GM12878 (cell line): ENCODE results near the gene LRRK1. TPM values are rescaled to one million over a fixed set of nuclear protein-coding genes. Genes with fewer than 3 reads are reported as not detected.

Experiments
- ATAC-seq: fragments of 200-7000 bp; cut with Tn5 transposase; 3 replicates; pipeline ENCODE4 v1.9.1; 2020; ENCODE audit warnings: mild to moderate bottlenecking, moderate library complexity
- BruUV-seq: library from RNA; stranded (reverse); fragments of 400-500 nt; replicated peaks from 2 replicates; lab custom pipeline; 2021; lab: Mats Ljungman, UMichigan
- CTCF ChIA-PET: fragments of 300-600 bp; sonication (Branson Sonifier 250); formaldehyde crosslinking; extraction: SDS; loops from one replicate; lab custom pipeline; 2021; ENCODE audit warnings: inconsistent platforms; lab: Yijun Ruan, JAX
- POLR2A ChIA-PET: fragments of 350-600 bp; formaldehyde crosslinking; extraction: SDS; loops from one replicate; lab custom pipeline; 2021; ENCODE audit warnings: inconsistent platforms; lab: Charles Lee
- RAD21 ChIA-PET: fragments of 300-600 bp; sonication (Branson Sonifier 250); formaldehyde crosslinking; loops from one replicate; lab custom pipeline; 2023; ENCODE audit warnings: antibody characterized with exemption; ENCODE audit not compliant: unreplicated experiment; lab: Charles Lee
- SMC1A ChIA-PET: fragments of 300-600 bp; sonication (Branson Sonifier 250); formaldehyde crosslinking; loops from one replicate; lab custom pipeline; 2023; ENCODE audit not compliant: unreplicated experiment, uncharacterized antibody; lab: Charles Lee
- DNase-seq: peaks from one replicate; pipeline ENCODE4 v3.0.0-alpha.2; 2011; ENCODE audit warnings: low read depth, low spot score
- FAIRE-seq: peaks from 3 replicates; lab custom pipeline; 2011; peaks lifted over from hg19 to GRCh38; lab: Jason Lieb, UNC
- H2AFZ ChIP-seq: 2 replicates; pipeline ENCODE4 v1.6.0; 2011; ENCODE audit warnings: low read depth, low read length, control low read depth; ENCODE audit not compliant: control insufficient read depth
- H3K27ac ChIP-seq: 2 replicates; pipeline ENCODE4 v1.5.1; 2011; ENCODE audit warnings: control low read depth; ENCODE audit not compliant: control insufficient read depth, insufficient read depth
- H3K27me3 ChIP-seq, 2 experiments: replicated peaks in 1 of 2; 2 replicates each; pipeline versions ENCODE4 v1.6.0 to v1.6.1; 2011; ENCODE audit warnings: low read length in 1 of 2; ENCODE audit not compliant: control insufficient read depth in 2 of 2, insufficient read depth in 2 of 2
- H3K36me3 ChIP-seq, 2 experiments: 2 replicates each; pipeline ENCODE4 v1.5.1; 2011; ENCODE audit warnings: low read length in 1 of 2; ENCODE audit not compliant: control insufficient read depth in 2 of 2, insufficient read depth in 2 of 2
- H3K4me1 ChIP-seq: 2 replicates; pipeline ENCODE4 v1.6.1; 2011; ENCODE audit warnings: mild to moderate bottlenecking, low read length, moderate library complexity, mixed read lengths; ENCODE audit not compliant: control insufficient read depth, insufficient read depth
- H3K4me2 ChIP-seq: 2 replicates; pipeline ENCODE4 v1.6.0; 2011; ENCODE audit warnings: control low read depth; ENCODE audit not compliant: control insufficient read depth, insufficient read depth
- H3K4me3 ChIP-seq: fragments of 200-600 bp; sonication (generic); 2 replicates; pipeline ENCODE4 v1.5.1; 2016
- H3K79me2 ChIP-seq: 2 replicates; pipeline ENCODE4 v1.6.0; 2011; ENCODE audit warnings: low read length; ENCODE audit not compliant: control insufficient read depth, insufficient read depth
- H3K9ac ChIP-seq: 2 replicates; pipeline ENCODE4 v1.8.0; 2011; ENCODE audit warnings: low read length, control low read depth, mixed read lengths; ENCODE audit not compliant: control insufficient read depth, insufficient read depth
- H3K9me3 ChIP-seq: replicated peaks from 3 replicates; pipeline ENCODE4 v1.5.1; 2011; ENCODE audit warnings: mild to moderate bottlenecking, low read length; ENCODE audit not compliant: control insufficient read depth, insufficient read depth
- H4K20me1 ChIP-seq: 2 replicates; pipeline ENCODE4 v1.6.0; 2011; ENCODE audit not compliant: control insufficient read depth, insufficient read depth
- CREB1 ChIP-seq: IDR thresholded peaks from 2 replicates; pipeline ENCODE4 v1.6.1; 2012; ENCODE audit warnings: low read depth, mild to moderate bottlenecking, inconsistent platforms
- CTCF ChIP-seq, 3 experiments: IDR thresholded peaks in 2 of 3; conservative IDR thresholded peaks in 1 of 3; 2 replicates each; pipeline ENCODE4 v1.5.1; 2011; ENCODE audit warnings: low read depth in 3 of 3, low read length in 3 of 3, mild to moderate bottlenecking in 3 of 3, control low read depth in 2 of 3, moderate library complexity in 2 of 3, inconsistent platforms in 1 of 3, mixed read lengths in 1 of 3; ENCODE audit not compliant: control insufficient read depth in 2 of 3, insufficient read depth in 1 of 3; ENCODE audit errors: extremely low read depth in 1 of 3
- ETV6 ChIP-seq, 2 experiments: fragments of 450-650 bp in 1 of 2; IDR thresholded peaks in 1 of 2; conservative IDR thresholded peaks in 1 of 2; 2 replicates each; pipeline ENCODE4 v1.6.1; 2014; ENCODE audit warnings: antibody characterized with exemption in 1 of 2, borderline replicate concordance in 1 of 2, low read depth in 1 of 2, mild to moderate bottlenecking in 1 of 2, moderate library complexity in 1 of 2
- HDAC6 ChIP-seq: fragments of 200-600 bp; sonication (generic); IDR thresholded peaks from one replicate; pipeline ENCODE4 v1.8.0; 2017; ENCODE audit warnings: antibody characterized with exemption; ENCODE audit not compliant: unreplicated experiment
- HDGF ChIP-seq: fragments of 450-650 bp; IDR thresholded peaks from 2 replicates; pipeline ENCODE4 v1.6.1; 2016; ENCODE audit warnings: antibody characterized with exemption
- IRF3 ChIP-seq: fragments of 450-650 bp; IDR thresholded peaks from 2 replicates; pipeline ENCODE4 v1.6.1; 2014; ENCODE audit warnings: mild to moderate bottlenecking
- MEF2B ChIP-seq: fragments of 450-650 bp; IDR thresholded peaks from 2 replicates; pipeline ENCODE4 v1.6.1; 2018; ENCODE audit warnings: mild to moderate bottlenecking, moderate library complexity; ENCODE audit not compliant: partially characterized antibody, poor library complexity, severe bottlenecking
- NFXL1 ChIP-seq: fragments of 450-650 bp; IDR thresholded peaks from 2 replicates; pipeline ENCODE4 v1.6.1; 2017; ENCODE audit warnings: antibody characterized with exemption, mild to moderate bottlenecking, borderline replicate concordance
- NFYB ChIP-seq: IDR thresholded peaks from 2 replicates; pipeline ENCODE4 v1.6.1; 2011; ENCODE audit warnings: low read depth, mild to moderate bottlenecking, low read length, improper control_type of control experiment, moderate library complexity; ENCODE audit not compliant: insufficient read depth
- NRF1 ChIP-seq: conservative IDR thresholded peaks from 2 replicates; pipeline ENCODE4 v1.6.1; 2011; ENCODE audit warnings: mild to moderate bottlenecking, low read depth, low read length, improper control_type of control experiment
- SMAD5 ChIP-seq: IDR thresholded peaks from 2 replicates; pipeline ENCODE4 v1.6.1; 2016; ENCODE audit warnings: antibody characterized with exemption, low read depth
- ZBED1 ChIP-seq: IDR thresholded peaks from 2 replicates; pipeline ENCODE4 v1.6.1; 2016; ENCODE audit warnings: borderline replicate concordance
- ZNF24 ChIP-seq: fragments of 450-650 bp; IDR thresholded peaks from 2 replicates; pipeline ENCODE4 v1.6.1; 2017; ENCODE audit warnings: antibody characterized with exemption, mild to moderate bottlenecking
- ZNF274 ChIP-seq: IDR thresholded peaks from one replicate; pipeline ENCODE4 v1.8.0; 2011; ENCODE audit not compliant: insufficient read length, insufficient read depth
- WGBS: methylation state at CpG from one replicate; pipeline ENCODE4 v1.1.6; 2016; ENCODE audit warnings: low lambda C conversion rate; ENCODE audit not compliant: insufficient replicate concordance, insufficient coverage; ENCODE audit errors: missing lambda C conversion rate; 5-methylcytosine and 5-hydroxymethylcytosine counted together
- in situ Hi-C: fragments of 300-500 bp; cut with MboI; formaldehyde crosslinking; loops from 9 replicates; pipeline ENCODE4 v1.14.3; 2018; ENCODE audit warnings: mixed read lengths
- intact Hi-C: fragments of 100-400 bp; cut with micrococcal nuclease; formaldehyde crosslinking; loops from one replicate; pipeline ENCODE4 v1.14.2; 2022; ENCODE audit not compliant: unreplicated experiment
- polyA plus RNA-seq, 11 experiments: library from polyadenylated mRNA; depleted of rRNA in 4 of 11; unstranded in 6 of 11; stranded (reverse) in 5 of 11; fragments of >200 nt; fragmentation: Nextera tagmentation in 4 of 11; fragmentation: Illumina TruSeq in 1 of 11; extraction: Ambion mirVana in 4 of 11; extraction: Trizol in 1 of 11; gene quantifications; 1 replicate in 1 of 11; 2 replicates in 10 of 11; pipeline versions ENCODE4 v1.2.1 to v1.2.3, GENCODE V29; 2011 to 2016; ENCODE audit warnings: inconsistent platforms in 2 of 11, missing spikeins in 2 of 11, low read depth in 1 of 11
- total RNA-seq, 4 experiments: library from RNA; depleted of rRNA in 3 of 4; stranded (reverse); fragments of >200 nt in 3 of 4; fragmentation: Illumina TruSeq in 1 of 4; extraction: Trizol in 1 of 4; gene quantifications; 2 replicates each; pipeline versions ENCODE4 v1.2.1 to v1.2.3, GENCODE V29; 2013 to 2021
- TF ChIP-seq, protein P1 (sequence below): IDR thresholded peaks from 2 replicates; pipeline ENCODE4 v1.6.1; 2012; ENCODE audit warnings: low read depth, low read length, improper control_type of control experiment
- TF ChIP-seq, protein P2 (sequence below): IDR thresholded peaks from 2 replicates; pipeline ENCODE4 v1.6.1; 2011; ENCODE audit warnings: borderline replicate concordance, low read depth, mild to moderate bottlenecking, moderate library complexity, mixed read lengths, low read length; ENCODE audit not compliant: insufficient read depth; ENCODE audit errors: extremely low read length

LRRK1 gene
- total and polyA plus RNA-seq, 10 of the 15 experiments (the other 5 are each of a cell fraction or from before 2014, with no cell fraction given), result 2.2 to 58.3 (median 17.9) TPM

DNA sequence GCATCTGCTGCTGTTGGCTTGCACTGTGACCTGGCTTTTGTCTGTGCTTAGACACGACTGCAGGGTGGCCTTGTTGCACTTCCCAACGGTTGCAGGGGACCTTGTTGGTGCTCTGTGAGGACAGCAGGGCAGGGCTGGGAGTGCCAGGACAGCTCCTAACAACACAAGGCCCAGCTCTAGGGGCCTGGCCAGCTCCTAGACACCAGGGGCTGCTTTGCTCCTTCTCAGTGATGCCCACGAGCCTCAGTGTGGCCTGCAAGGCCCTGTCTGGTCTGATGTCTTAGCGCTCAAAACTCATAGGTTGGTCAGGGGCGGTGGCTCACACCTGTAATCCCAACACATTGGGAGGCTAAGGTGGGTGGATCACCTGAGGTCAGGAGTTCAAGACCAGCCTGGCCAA is 183.6 kb downstream of the LRRK1 start:
- no peaks in the 10 kb centered on the region for H3K79me2 ChIP-seq
- no peak for TF ChIP-seq NRF1
- no peak for TF ChIP-seq NFYB
- TF ChIP-seq, protein P1, sequence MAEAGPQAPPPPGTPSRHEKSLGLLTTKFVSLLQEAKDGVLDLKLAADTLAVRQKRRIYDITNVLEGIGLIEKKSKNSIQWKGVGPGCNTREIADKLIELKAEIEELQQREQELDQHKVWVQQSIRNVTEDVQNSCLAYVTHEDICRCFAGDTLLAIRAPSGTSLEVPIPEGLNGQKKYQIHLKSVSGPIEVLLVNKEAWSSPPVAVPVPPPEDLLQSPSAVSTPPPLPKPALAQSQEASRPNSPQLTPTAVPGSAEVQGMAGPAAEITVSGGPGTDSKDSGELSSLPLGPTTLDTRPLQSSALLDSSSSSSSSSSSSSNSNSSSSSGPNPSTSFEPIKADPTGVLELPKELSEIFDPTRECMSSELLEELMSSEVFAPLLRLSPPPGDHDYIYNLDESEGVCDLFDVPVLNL, result no peak
- no peak for TF ChIP-seq SMAD5
- TF ChIP-seq NFXL1, result no peak
- no peak for TF ChIP-seq ETV6 (conservative IDR thresholded peaks at IDR 0.05 in 1 of 2, IDR thresholded peaks at IDR 0.05 in 1 of 2; ENCODE audit: borderline replicate concordance in 1 of 2, low read depth in 1 of 2)
- TF ChIP-seq CTCF (IDR thresholded peaks at IDR 0.05 in 2 of 3, conservative IDR thresholded peaks at IDR 0.05 in 1 of 3; ENCODE audit: control insufficient read depth in 2 of 3, extremely low read depth in 1 of 3, insufficient read depth in 1 of 3, low read depth in 3 of 3, low read length in 3 of 3), result no peak
- no peak for TF ChIP-seq ZBED1
- no peak for TF ChIP-seq ZNF274
- TF ChIP-seq CREB1, result no peak
- TF ChIP-seq ZNF24, result no peak
- TF ChIP-seq IRF3, result no peak
- TF ChIP-seq, protein P2, sequence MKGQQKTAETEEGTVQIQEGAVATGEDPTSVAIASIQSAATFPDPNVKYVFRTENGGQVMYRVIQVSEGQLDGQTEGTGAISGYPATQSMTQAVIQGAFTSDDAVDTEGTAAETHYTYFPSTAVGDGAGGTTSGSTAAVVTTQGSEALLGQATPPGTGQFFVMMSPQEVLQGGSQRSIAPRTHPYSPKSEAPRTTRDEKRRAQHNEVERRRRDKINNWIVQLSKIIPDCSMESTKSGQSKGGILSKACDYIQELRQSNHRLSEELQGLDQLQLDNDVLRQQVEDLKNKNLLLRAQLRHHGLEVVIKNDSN, result no peak
- no peak for TF ChIP-seq HDGF
- no peak for TF ChIP-seq HDAC6
- no peak for TF ChIP-seq MEF2B

More for the DNA sequence above, 183.6 kb downstream of the LRRK1 start:
- ChIA-PET SMC1A (no interaction called here), POLR2A (no interaction called here), RAD21 (interaction anchor here (2.8 kb wide), 1 partner anchor 155 kb away, joined by 10 read pairs; no protein-coding TSS in a partner anchor), CTCF (interaction anchor here (3.0 kb wide), 1 partner anchor 155 kb away, joined by 22 read pairs; no protein-coding TSS in a partner anchor)
- in situ Hi-C loops, result no loop called here
- no peaks in the 10 kb centered on the region; the same call in 2 of the 3 replicates for H3K9me3 ChIP-seq
- H3K9ac ChIP-seq, result no peak overlapping the region
- intact Hi-C loops, result no loop called here
- H3K27ac ChIP-seq, result no peak overlapping the region
- BruUV-seq, result no TSS peak
- no peaks in the 10 kb centered on the region for H3K36me3 ChIP-seq
- 31% methylated on average over 5 of the region's 5 CpGs for WGBS
- H3K4me2 ChIP-seq, result no peak overlapping the region
- no peaks in the 10 kb centered on the region; a peak in 1 of 4 replicates for H3K27me3 ChIP-seq
- DNase-seq (no peak), FAIRE-seq (no peak), ATAC-seq (no peak)
- H4K20me1 ChIP-seq, result no peaks in the 10 kb centered on the region
- H3K4me3 ChIP-seq, result no peak overlapping the region
- no peak overlapping the region for H2AFZ ChIP-seq
- no peaks in the 10 kb centered on the region for H3K4me1 ChIP-seq
